H7 (cell line): ENCODE measurements around the gene NRIP1. TPM values are rescaled to one million over a fixed set of nuclear protein-coding genes. Genes with fewer than 3 reads are reported as not detected.
"Not testable (repeated sequence)": the region's sequence is repeated elsewhere in the genome, so short reads cannot be mapped to it uniquely, and the experiment has no call there.

Source experiments
- DNase-seq: peaks from one replicate; pipeline ENCODE4 v3.0.0; 2012
- H3K27me3 ChIP-seq: 2 replicates; pipeline ENCODE4 v1.6.0; 2011; ENCODE audit warnings: mild to moderate bottlenecking, low read length; ENCODE audit not compliant: control insufficient read depth, insufficient read depth
- H3K36me3 ChIP-seq: replicated peaks from 2 replicates; pipeline ENCODE4 v1.5.1; 2011; ENCODE audit warnings: low read length; ENCODE audit not compliant: control insufficient read depth, insufficient read depth
- H3K4me3 ChIP-seq: 2 replicates; pipeline ENCODE4 v1.5.1; 2011; ENCODE audit warnings: low read depth, mild to moderate bottlenecking, control low read depth, low read length, moderate library complexity; ENCODE audit not compliant: insufficient read depth
- total RNA-seq: library from RNA; depleted of rRNA; stranded (reverse); fragments of >200 nt; shearing (Covaris generic); gene quantifications from 2 replicates; pipeline ENCODE4 v1.2.3, GENCODE V29; 2014

Gene NRIP1
- total RNA-seq, 1 experiment from 2014 or later, result 17.5 TPM

DNA sequence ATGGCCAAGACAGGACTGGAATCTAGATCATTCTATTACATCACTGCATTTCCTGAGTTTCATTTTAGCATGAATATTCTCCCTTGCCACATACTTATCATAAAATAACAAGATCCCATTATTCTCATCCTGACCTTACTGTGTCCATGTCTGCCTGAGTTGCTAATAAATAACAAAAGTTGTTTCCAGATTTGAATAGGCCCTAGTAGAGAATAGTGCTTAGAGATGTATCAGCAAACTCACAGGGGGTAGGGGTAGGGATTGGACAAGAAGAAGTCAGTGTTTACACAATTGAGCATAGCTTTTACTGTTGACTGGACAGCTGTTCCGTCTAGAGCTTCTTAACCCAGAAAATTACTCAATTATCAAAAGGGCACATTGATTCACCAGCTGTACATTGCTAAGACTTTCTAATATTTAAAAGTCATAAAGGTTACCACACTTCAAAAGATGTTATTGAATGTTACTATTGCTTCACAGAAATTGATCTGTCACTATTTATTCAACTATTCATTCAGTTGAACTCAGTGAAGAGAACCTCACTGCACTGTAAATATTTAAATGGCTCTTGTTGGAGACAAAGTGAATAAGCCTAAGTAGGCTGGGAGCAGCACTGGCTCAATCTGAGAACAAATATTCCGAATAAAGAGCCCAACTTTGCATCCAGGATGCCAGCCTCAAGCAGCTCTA, 121.9 kb downstream of the NRIP1 start:
- DNase-seq, result no peak
- Histone ChIP-seq H3K27me3 (no peaks in the 10 kb centered on the region), H3K36me3 (no peaks in the 10 kb centered on the region), H3K4me3 (no peak overlapping the region)

DNA sequence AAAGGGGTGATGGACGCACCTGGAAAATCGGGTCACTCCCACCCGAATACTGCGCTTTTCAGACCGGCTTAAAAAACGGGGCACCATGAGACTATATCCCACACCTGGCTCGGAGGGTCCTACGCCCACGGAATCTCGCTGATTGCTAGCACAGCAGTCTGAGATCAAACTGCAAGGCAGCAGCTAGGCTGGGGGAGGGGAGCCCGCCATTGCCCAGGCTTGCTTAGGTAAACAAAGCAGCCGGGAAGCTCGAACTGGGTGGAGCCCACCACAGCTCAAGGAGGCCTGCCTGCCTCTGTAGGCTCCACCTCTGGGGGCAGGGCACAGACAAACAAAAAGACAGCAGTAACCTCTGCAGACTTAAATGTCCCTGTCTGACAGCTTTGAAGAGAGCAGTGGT, 137.5 kb downstream of the NRIP1 start:
- not testable (repeated sequence) for DNase-seq, H3K4me3 ChIP-seq, H3K36me3 ChIP-seq, H3K27me3 ChIP-seq

DNA sequence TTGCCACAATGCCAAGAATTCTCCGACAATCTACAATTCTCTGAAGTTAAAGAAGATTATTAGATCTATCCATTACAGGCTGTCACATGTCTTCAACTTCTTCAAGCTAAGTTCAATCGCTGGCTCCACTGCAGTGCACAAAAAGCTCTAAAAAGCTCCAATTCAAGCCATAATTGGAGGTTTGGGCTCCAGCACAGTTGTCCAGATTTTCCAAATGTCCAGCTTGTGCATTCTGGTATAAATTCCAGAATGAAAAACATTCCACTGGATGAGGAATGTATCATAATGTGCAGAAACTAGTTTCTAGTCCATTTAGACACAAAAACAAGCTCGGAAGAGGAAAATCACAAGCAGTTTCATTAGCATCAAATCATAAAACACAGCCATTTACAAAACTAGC, 138.6 kb downstream of the NRIP1 start:
- H3K27me3 ChIP-seq, result no peaks in the 10 kb centered on the region
- no peak overlapping the region for H3K4me3 ChIP-seq
- DNase-seq, result no peak
- no peaks in the 10 kb centered on the region for H3K36me3 ChIP-seq

DNA sequence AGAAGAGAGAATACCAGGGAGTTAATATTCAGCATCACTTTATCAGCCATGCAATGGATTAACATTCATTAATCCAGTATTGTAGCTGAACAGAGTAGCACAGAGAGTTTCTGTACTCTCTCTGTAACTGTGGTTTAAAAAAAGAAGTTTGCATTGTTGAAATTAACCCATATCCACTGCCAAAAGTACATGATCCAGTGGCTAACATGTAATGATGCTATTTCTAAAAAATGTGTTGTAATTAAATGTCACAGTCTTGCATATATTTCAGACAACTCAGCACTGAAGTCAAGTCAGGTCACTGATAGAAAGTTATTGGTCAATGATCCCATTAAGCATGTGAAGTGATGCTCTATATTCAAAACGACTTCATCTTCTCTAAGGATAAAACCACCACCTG, 141.3 kb downstream of the NRIP1 start:
- H3K4me3 ChIP-seq, result no peak overlapping the region
- H3K27me3 ChIP-seq, result no peaks in the 10 kb centered on the region
- H3K36me3 ChIP-seq, result no peaks in the 10 kb centered on the region
- no peak for DNase-seq

DNA sequence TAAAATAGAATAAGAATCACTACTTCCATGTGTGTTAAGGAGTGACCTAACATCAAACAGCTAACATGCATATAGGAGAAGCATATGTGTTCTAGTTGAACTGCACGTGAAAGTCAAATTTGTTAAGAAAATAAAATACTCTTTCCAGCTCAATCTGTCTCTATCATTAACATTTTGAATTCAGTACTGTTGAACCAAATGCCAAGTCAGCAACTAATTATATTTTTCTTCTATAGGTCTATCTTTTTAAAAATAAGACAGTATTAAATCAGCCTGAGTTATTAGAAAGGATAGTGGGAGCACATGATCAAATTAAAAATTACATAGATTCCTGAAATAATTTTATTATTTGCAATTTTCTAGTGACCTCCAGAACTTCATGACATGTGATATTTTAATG, 141.8 kb downstream of the NRIP1 start:
- DNase-seq, result no peak
- H3K4me3 ChIP-seq, result no peak overlapping the region
- no peaks in the 10 kb centered on the region for H3K36me3 ChIP-seq
- H3K27me3 ChIP-seq, result no peaks in the 10 kb centered on the region

DNA sequence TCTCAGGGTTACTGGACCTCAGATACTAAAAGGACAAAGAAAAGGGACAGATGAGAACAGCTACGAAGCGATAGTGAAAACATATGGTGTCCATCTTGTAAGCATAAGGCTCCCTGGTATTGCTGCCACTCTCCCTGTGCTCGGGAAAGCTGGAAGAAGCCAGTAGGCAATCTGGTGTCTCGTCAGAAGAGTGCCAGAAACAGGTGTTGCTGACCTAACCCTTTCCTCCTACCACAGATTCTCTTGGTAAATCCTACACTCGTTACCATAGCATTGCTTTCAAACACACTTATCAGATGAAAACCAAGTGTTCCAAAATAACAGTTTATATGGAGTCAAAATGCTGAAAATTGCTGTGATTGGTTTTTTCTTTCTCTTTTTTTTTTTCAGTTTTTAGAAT, 146.3 kb downstream of the NRIP1 start:
- no peaks in the 10 kb centered on the region for H3K36me3 ChIP-seq
- DNase-seq, result no peak
- no peak overlapping the region for H3K4me3 ChIP-seq
- H3K27me3 ChIP-seq, result no peaks in the 10 kb centered on the region

DNA sequence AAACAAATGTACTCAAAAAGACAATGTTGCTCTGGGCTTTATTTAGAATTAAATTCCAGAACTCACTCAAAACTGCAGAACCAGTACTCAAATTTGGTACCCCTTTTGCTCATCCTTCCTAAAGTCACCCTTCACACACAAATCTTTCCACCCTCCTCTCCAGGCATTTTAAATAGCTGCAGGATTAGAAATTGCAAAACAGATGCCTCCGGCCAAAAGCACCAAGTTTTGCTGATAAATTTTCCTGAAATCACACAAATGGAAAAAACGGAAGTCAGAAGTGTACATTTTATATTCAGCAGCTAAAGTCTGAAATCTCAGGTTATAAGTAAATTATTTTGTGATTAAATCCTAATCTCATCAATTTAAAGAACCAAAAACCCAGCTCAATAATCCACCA, 147.0 kb downstream of the NRIP1 start:
- DNase-seq, result no peak
- no peak overlapping the region for H3K4me3 ChIP-seq
- no peaks in the 10 kb centered on the region for H3K36me3 ChIP-seq
- H3K27me3 ChIP-seq, result no peaks in the 10 kb centered on the region

DNA sequence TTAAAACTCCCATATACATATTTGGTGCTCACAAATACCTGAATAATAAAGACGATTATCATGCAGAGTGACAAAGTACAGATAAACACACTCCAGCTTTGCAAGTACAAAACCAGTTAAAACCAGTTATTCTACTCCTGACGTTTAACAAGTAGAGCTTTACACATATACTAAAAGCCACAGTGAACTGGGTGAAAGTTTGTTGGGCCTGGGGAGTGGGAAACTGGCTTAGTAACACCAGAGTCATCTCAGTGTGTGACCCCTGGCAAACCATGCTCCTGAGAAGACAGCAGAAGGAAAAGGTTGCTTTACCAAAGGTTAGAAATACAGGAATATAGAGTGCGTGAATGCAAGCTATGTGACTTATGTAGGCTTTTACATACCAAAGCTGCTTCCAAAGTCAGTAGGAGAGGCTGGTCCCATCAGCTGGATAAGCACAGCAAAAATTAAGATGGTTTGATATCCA, 148.1 kb downstream of the NRIP1 start:
- DNase-seq, result no peak
- no peaks in the 10 kb centered on the region for H3K36me3 ChIP-seq
- H3K27me3 ChIP-seq, result no peaks in the 10 kb centered on the region
- H3K4me3 ChIP-seq, result no peak overlapping the region

DNA sequence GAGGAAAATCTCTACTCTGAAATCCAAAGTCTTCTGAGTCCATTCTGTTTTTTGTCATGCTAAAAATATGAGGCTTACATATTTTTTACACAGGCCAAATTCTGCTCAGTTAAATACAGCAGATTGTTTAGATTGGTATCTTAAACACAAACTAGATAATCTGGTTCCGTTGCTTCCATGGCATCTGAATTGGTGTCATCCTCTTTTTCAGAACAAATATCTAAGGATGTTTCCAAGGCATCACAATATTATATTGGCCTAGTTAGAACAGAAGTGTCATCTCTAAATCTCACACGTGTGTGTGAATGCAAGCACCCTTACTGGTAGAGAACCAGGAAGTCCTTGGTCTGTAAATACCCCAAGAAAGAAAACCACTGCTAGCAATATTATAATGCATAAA, 151.2 kb downstream of the NRIP1 start:
- Histone ChIP-seq H3K4me3 (no peak overlapping the region), H3K27me3 (no peaks in the 10 kb centered on the region), H3K36me3 (no peaks in the 10 kb centered on the region)
- DNase-seq, result no peak

DNA sequence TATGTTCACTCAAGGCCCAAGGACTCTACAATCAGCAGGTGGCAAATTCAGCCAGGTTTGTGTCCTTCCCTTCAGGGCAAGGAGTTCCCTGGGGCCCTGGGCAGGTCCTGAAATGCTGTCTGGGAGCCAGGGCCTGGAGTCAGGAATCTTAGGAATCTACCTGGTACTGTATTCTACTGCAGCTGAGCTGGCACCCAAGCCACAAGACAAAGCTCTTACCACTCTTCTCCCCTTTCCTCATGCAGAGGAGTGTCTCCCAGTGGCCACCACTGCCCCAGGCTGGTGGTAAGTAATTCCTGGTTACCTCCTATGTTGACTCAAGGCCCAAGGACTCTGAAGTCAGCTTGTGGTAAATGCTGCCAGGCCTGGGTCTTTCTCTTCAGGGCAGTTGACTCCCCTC, 153.4 kb downstream of the NRIP1 start:
- H3K36me3 ChIP-seq, result no peaks in the 10 kb centered on the region
- no peaks in the 10 kb centered on the region for H3K27me3 ChIP-seq
- no peak overlapping the region for H3K4me3 ChIP-seq
- DNase-seq, result no peak
